Measurements from ENCODE around the gene PRKCA.

Gene PRKCA

DNA sequence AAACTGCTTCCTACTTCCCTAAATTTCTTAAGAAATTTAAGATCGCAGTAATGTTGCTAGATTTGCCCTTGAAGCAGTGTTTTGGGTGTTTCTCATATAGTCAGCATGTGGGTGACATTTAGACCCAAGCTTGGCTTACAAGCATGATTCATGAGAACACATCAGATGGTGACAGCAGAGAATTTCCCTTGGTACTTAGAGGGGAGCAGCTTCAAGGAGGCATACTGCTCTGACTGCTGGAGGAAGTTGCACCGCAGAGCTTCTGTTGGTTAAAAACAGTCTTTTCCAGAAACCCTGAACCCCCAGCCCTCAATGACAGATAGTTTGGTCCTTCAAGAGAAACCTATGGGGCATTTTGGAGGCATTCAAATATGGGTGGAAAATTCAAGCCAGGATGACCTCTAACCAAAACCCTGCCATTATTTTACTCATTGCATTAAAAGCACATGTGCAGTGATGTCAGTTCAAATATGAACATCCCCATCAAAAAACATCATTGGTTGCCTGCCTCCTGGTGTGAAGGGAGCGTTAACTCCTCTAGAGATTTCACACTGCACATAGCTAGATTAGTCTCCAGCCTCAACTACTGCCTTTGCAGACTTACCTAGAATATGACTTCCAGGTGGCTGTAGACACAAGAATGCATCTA is 331.0 kb downstream of the PRKCA start:
- no peaks in the 10 kb centered on the region for H3K9me3 Mint-ChIP-seq (ENCODE audit: low read depth)
- H3K27me3 Mint-ChIP-seq: no peaks in the 10 kb centered on the region
- H3K36me3 Mint-ChIP-seq: peaks cover 11% of the 10 kb centered on the region
- peaks cover 65% of the 10 kb centered on the region for H3K4me1 Mint-ChIP-seq (ENCODE audit: low read depth)
- peak overlapping the region; percentile 40 for H3K4me3 Mint-ChIP-seq
- peak overlapping the region; percentile 83 for H3K27ac Mint-ChIP-seq

DNA sequence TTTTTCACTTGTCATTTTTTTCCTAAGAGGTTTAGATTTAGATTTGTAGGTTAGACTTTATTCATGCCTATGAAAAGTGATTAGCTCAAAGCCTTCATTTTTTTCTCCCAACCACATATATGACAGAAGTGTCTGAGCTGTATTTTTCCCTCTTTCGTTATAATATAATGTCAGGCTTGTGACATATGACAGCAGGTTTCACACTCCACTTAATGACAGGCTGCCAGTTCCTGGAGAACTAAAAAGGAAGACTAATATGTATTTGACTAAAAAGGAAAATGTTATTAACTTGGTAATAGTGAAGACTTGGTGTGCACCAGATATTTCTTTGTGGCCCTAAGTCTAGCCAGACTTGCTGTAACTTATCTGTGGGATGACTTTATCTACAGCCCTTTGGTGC is 331.8 kb downstream of the PRKCA start:
- H3K9me3 Mint-ChIP-seq (ENCODE audit: low read depth): no peaks in the 10 kb centered on the region
- H3K4me3 Mint-ChIP-seq: no peak overlapping the region
- H3K4me1 Mint-ChIP-seq (ENCODE audit: low read depth): peaks cover 62% of the 10 kb centered on the region
- H3K27ac Mint-ChIP-seq: peak overlapping the region; percentile 83
- H3K36me3 Mint-ChIP-seq: peaks cover 11% of the 10 kb centered on the region
- no peaks in the 10 kb centered on the region for H3K27me3 Mint-ChIP-seq

DNA sequence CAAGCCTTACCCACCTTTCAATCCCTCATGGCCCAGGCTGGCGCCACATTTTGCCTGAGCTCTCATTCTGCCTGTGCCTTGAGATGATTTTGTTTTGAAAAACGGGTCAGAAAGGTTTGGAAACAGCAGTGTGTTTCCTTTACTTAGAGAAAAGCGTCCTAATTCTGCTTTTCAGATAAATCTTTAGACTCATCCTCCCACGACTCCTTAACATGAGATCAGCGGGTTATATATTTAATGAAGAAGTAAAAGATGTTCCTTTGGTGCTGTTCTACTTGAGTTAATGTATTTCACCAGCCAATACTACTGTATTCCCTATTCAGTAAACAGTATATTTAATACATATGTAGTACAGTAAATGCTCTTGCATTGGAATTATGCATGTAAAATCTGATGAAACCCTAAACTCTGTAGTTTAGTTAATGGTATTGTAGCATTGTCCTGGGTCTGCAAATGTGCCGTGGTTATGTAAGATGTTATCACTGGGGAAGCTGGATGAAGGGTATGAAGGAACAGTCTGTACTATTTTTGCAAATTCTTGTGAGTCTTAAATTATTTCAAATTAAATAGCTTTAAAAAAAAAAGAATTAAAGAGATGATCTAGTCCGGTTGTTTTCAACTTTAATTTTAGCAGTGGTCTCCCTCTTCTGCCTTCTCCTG is 333.1 kb downstream of the PRKCA start:
- H3K9me3 Mint-ChIP-seq (ENCODE audit: low read depth): no peaks in the 10 kb centered on the region
- peaks cover 11% of the 10 kb centered on the region for H3K36me3 Mint-ChIP-seq
- H3K27ac Mint-ChIP-seq: peak overlapping the region; percentile 83
- peak overlapping the region; percentile 42 for H3K4me3 Mint-ChIP-seq
- H3K27me3 Mint-ChIP-seq: no peaks in the 10 kb centered on the region
- H3K4me1 Mint-ChIP-seq (ENCODE audit: low read depth): peaks cover 55% of the 10 kb centered on the region

DNA sequence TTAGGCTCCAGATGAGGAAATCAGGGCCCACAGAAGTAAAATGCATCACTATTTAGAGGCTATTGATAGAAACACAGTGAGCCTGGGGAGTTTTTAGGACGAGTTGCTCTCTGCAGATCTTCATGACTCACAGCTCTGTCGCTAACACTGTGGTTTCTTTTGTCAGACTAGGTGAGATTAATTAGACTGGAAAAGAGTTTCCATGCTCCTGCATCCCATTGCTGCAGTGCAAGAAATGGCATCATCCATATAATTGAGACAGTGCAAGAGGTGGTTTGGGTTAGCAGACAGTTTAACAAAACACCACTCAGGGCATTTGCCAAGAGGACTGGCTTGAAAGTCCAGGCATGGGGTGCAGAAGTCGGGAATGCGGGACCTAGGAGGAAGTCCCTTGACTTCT is 333.7 kb downstream of the PRKCA start:
- H3K36me3 Mint-ChIP-seq: peaks cover 11% of the 10 kb centered on the region
- no peaks in the 10 kb centered on the region for H3K27me3 Mint-ChIP-seq
- H3K9me3 Mint-ChIP-seq (ENCODE audit: low read depth): no peaks in the 10 kb centered on the region
- H3K27ac Mint-ChIP-seq: peak overlapping the region; percentile 79
- H3K4me1 Mint-ChIP-seq (ENCODE audit: low read depth): peaks cover 51% of the 10 kb centered on the region
- peak overlapping the region; percentile 42 for H3K4me3 Mint-ChIP-seq

DNA sequence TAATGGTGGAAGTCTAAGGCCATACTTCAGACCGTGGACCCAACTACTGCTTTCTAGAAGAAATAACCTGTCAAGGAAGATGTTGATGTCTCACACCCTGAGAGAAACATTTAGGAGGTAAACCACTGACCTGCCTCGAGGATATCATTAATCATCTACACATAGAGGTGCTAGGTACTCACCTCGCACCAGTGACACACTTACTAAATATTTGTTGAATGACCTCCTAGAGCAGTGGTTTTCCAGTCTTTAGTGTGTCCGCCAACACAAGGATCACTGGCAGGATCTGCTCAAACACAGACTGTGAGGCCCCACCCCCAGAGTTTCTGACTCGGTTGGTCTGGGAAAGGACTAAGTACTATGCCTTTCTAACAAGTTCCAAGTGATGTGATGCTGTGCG is 335.1 kb downstream of the PRKCA start:
- H3K4me3 Mint-ChIP-seq: no peak overlapping the region
- peaks cover 40% of the 10 kb centered on the region for H3K4me1 Mint-ChIP-seq (ENCODE audit: low read depth)
- H3K9me3 Mint-ChIP-seq (ENCODE audit: low read depth): no peaks in the 10 kb centered on the region
- no peak overlapping the region for H3K27ac Mint-ChIP-seq
- no peaks in the 10 kb centered on the region for H3K27me3 Mint-ChIP-seq
- H3K36me3 Mint-ChIP-seq: peaks cover 14% of the 10 kb centered on the region

DNA sequence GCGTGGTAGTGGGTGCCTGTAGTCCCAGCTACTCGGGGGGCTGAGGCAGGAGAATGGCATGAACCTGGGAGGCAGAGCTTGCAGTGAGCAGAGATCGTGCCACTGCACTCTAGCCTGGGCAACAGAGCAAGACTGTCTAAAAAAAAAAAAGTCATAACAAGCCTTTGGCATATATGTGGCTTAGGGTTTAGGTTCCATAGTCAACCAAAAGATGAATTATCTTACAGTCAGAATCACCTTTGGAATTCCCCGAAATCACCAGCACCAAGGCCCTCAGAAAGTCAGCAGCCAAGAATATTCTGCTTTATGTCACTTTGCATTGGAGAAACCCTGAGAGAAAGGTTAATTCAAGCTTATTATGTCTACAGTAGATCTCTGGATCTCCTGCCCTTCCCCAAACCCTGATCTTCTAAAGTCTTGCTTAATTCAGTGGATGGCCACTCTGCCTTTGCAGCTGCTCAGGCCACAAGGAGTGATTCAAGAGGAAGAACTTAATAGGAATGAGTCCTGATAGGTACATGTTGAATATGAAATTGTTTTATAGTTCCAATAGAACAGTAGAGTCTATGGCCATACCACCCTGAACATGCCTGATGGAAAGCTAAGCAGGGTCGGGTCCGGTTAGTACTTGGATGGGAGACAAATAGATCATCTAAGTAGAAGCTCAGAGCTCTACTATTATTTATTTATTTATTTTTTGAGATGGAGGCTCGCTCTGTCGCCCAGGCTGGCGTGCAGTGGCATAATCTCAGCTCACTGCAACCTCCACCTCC is 336.5 kb downstream of the PRKCA start:
- Mint-ChIP-seq H3K4me1 (ENCODE audit: low read depth) (peaks cover 27% of the 10 kb centered on the region), H3K27me3 (no peaks in the 10 kb centered on the region), H3K9me3 (ENCODE audit: low read depth) (no peaks in the 10 kb centered on the region), H3K27ac (peak overlapping the region; percentile 46), H3K36me3 (peaks cover 16% of the 10 kb centered on the region), H3K4me3 (no peak overlapping the region)

DNA sequence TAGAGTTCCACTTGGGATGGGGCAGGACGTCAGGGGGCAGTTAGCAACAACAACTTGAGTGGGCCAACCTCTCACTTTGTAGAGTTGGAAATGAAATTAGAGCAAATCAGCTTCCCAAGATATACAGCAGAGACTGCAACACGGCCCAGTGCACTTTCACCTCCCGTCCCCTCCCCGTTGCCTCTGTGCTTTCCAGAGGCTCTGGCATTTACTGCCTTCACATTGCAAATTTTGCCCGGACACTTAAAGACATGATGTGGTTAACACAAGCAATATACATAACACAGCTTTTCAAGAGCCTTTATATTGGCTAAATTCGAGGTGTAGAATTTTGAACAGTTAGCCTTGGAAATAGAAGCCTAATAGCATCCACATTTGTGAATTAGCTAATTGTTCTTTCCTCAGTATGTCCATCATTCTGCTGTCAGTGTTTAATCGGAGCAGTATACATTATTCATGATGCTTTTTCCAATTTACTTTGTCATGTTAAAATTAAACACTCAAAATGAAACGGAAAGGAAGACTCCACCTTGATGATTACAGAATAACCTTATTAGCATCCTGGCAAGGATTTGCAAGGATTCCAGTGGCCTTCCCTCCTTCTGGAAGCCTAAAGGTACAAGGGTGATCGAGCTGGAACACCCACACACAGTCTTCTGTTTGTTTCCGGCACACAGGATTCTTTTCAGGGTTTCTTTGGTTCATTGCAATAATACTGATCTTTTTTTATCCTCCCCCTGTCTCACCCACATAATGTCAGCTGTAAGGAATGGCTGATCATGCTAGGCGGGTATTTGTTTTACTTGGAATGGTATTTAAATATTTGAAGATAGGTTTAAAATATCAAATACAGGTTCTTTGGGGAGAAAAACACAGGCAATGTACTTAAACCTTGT is 341.6 kb downstream of the PRKCA start:
- Mint-ChIP-seq H3K36me3 (peaks cover 23% of the 10 kb centered on the region), H3K27me3 (no peaks in the 10 kb centered on the region), H3K9me3 (ENCODE audit: low read depth) (no peaks in the 10 kb centered on the region), H3K4me3 (no peak overlapping the region), H3K27ac (no peak overlapping the region), H3K4me1 (ENCODE audit: low read depth) (peaks cover 10% of the 10 kb centered on the region)

DNA sequence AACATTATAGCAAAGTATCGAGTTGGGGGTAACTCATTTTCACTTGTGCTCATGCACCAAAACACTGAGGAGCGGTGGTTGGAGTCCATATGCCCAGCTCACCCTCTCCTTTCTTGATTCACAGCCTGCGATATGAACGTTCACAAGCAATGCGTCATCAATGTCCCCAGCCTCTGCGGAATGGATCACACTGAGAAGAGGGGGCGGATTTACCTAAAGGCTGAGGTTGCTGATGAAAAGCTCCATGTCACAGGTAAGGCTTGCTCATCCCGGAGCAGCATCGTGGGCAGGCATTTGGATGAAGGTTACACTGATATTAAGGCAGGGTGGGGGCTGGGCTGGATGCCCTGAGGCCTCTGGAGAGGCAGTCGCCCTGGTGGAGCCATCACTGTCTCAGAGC is 342.8 kb downstream of the PRKCA start:
- Mint-ChIP-seq H3K36me3 (peaks cover 25% of the 10 kb centered on the region), H3K4me1 (ENCODE audit: low read depth) (peaks cover 19% of the 10 kb centered on the region), H3K9me3 (ENCODE audit: low read depth) (no peaks in the 10 kb centered on the region), H3K4me3 (no peak overlapping the region), H3K27ac (peak overlapping the region; percentile 41), H3K27me3 (no peaks in the 10 kb centered on the region)

DNA sequence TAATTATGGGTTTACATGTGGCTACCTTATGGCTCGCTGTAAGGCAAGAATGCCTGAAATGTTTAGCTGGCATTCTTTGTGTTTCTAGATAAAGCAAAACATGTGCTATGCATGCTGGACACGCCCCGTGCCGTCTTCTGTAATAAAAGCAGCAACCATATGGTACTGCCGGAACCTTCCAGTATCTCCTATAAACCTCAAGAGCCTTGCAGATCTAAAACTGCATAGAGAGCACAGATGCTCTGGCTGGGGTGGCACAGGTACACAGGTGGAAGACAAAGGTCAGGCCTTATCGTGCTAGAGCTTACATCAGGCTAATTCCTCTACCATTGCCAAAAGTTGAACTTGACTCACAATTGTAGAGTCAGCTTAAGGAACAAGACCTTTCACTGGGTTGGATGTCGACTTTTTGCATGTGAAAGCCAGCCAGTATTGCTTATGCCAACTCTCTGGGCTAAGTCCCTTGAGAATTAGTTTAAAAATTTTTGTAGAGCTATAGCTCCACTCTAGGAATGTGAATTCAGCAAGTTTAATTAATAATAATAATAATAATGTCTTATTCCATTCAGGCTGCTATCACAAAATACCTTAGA is 345.1 kb downstream of the PRKCA start:
- Mint-ChIP-seq H3K36me3 (peaks cover 28% of the 10 kb centered on the region), H3K9me3 (ENCODE audit: low read depth) (no peaks in the 10 kb centered on the region), H3K27ac (no peak overlapping the region), H3K4me1 (ENCODE audit: low read depth) (peaks cover 31% of the 10 kb centered on the region), H3K27me3 (no peaks in the 10 kb centered on the region), H3K4me3 (no peak overlapping the region)

DNA sequence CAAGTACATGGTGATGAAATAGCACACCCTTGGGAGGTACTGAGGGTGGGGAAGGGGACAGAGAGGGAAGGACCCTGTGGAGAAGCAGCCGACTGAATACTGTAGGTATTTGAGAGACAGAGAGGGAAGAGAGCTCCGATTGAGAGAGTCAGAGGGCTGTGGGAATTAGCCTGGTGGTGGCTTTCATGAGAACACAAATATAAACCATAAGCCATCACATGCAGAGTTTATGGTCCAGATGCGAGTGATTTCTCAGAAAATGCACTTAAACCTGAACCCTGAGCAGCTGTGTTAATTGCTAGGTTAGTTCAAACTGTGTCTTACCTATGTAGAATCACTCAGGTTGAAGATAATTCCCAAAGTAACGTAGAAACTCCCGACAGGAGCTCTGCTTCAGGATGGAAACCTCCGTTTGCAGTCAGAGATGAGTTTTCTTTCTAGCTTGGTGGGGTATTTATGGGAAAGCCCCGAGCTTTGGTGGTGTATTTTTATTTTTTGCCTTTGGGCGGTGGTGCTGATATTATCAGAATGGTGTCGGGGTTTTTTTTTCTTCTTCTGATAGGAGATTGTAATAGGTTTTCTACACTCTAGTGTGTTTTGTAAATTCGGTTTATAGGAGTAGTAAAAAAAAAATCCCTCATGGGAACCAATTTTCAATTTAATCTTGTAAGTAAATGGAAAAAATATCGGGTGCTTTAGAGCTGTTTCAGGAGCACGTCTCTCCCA is 347.6 kb downstream of the PRKCA start:
- Mint-ChIP-seq H3K4me3 (peak overlapping the region; percentile 58), H3K27ac (peak overlapping the region; percentile 25), H3K36me3 (peaks cover 42% of the 10 kb centered on the region), H3K4me1 (ENCODE audit: low read depth) (peaks cover 42% of the 10 kb centered on the region), H3K27me3 (no peaks in the 10 kb centered on the region), H3K9me3 (ENCODE audit: low read depth) (no peaks in the 10 kb centered on the region)

DNA sequence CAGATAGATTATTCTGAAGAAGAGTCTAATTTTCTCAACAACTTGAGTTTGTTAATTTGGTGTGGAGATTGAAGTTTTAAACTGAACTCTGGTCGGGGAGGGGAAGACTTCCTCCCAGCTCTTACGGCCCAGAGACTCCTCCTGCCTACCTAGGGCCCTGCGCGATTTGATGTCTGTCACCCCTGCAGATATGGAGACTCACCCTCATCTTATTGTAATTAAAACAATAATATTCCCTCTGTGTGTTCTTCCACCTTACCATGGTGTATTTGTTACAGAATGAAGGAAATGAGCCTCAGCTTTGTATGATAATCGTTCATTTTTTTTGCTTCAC is 348.1 kb downstream of the PRKCA start:
- Mint-ChIP-seq H3K27me3 (no peaks in the 10 kb centered on the region), H3K4me3 (peak overlapping the region; percentile 30), H3K4me1 (ENCODE audit: low read depth) (peaks cover 47% of the 10 kb centered on the region), H3K27ac (no peak overlapping the region), H3K36me3 (peaks cover 43% of the 10 kb centered on the region), H3K9me3 (ENCODE audit: low read depth) (no peaks in the 10 kb centered on the region)

DNA sequence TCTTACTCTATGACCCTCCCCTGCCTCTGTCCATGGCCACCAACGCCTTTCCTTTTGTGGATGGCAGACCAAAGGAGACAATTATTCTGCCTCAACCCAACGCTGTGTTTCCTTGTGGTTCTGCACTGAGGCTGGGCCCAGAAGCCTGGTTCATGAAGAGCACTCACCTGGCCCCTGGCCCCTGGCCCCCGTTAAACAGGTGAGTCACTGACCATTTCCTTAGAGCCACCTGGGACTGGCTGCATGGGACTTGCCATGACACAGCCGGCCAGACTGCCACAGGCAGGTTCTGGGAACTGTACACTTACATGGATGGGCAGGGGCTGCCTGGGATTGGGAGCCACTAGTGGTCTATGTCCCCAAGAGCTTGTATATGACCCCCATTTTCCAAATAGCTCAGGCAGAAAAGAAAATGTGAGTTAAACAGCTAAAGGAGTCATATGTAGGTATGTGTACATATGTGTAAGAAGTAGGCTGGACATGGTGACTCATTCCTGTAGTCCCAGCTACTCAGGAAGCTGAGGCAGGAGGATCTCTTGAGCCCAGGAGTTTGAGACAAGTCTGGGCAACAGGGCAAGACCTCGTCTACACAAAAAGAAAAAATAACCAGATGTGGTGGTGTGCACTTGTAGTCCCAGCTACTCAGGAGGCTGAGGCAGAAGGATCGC is 350.6 kb downstream of the PRKCA start:
- peaks cover 59% of the 10 kb centered on the region for H3K4me1 Mint-ChIP-seq (ENCODE audit: low read depth)
- H3K4me3 Mint-ChIP-seq: no peak overlapping the region
- H3K9me3 Mint-ChIP-seq (ENCODE audit: low read depth): no peaks in the 10 kb centered on the region
- peaks cover 58% of the 10 kb centered on the region for H3K36me3 Mint-ChIP-seq
- no peaks in the 10 kb centered on the region for H3K27me3 Mint-ChIP-seq
- H3K27ac Mint-ChIP-seq: peak overlapping the region; percentile 16

DNA sequence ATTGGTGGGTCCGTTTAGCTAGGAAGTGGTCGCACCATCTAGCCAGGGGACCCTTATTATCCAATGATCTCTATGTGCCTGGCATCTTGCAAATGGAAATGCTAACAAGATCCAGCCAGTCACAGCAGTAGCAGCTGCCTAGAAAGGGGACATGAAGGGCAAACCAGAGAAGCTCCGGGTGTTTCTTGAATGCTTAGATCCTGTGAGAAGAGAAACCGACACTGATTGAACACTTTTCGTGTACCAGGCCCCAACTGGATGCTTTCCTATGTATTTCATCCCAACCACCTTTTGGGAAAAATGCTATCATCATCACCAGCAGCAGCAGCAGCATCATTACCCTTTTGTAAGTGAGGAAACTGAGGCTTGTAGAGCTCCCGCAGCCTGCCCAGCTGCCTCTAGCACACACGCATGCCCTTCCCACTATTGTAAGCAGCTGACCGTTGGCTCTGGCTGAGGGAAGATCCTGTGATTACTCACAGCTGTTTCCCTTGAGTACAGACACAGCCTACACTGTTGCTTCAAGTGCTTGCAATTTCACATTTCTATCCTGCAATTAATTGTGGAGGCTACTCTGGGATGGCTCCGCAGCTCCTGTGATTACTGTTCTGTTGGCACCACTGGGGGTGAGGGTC is 351.8 kb downstream of the PRKCA start:
- Mint-ChIP-seq H3K27ac (no peak overlapping the region), H3K36me3 (peaks cover 60% of the 10 kb centered on the region), H3K4me1 (ENCODE audit: low read depth) (peaks cover 54% of the 10 kb centered on the region), H3K4me3 (no peak overlapping the region), H3K27me3 (no peaks in the 10 kb centered on the region), H3K9me3 (ENCODE audit: low read depth) (no peaks in the 10 kb centered on the region)
